HEK293 (cell line): ENCODE measurements around the gene ARMC5.

Experiments used
- CTCF ChIP-seq: fragments of 450-650 bp; formaldehyde crosslinking; IDR thresholded peaks from 2 replicates; pipeline ENCODE4 v1.5.1; 2016; ENCODE audit warnings: missing biosample characterization, missing genetic modification characterization
- HIC1 ChIP-seq: fragments of 450-650 bp; formaldehyde crosslinking; IDR thresholded peaks from 2 replicates; pipeline ENCODE4 v1.5.1; 2016; ENCODE audit warnings: missing biosample characterization, missing genetic modification characterization
- YY2 ChIP-seq: fragments of 450-650 bp; formaldehyde crosslinking; IDR thresholded peaks from 2 replicates; pipeline ENCODE4 v1.5.1; 2016; ENCODE audit warnings: missing biosample characterization, missing genetic modification characterization
- ZBTB21 ChIP-seq: fragments of 450-650 bp; formaldehyde crosslinking; IDR thresholded peaks from 2 replicates; pipeline ENCODE4 v1.5.1; 2017; ENCODE audit warnings: missing biosample characterization, missing genetic modification characterization
- ZBTB7A ChIP-seq: fragments of 450-650 bp; formaldehyde crosslinking; IDR thresholded peaks from 2 replicates; pipeline ENCODE4 v1.5.1; 2016; ENCODE audit warnings: low read depth, missing biosample characterization, missing genetic modification characterization
- ZNF140 ChIP-seq: fragments of 450-650 bp; formaldehyde crosslinking; IDR thresholded peaks from 2 replicates; pipeline ENCODE4 v1.5.1; 2016; ENCODE audit warnings: missing biosample characterization, missing genetic modification characterization
- ZNF26 ChIP-seq: fragments of 450-650 bp; formaldehyde crosslinking; IDR thresholded peaks from 2 replicates; pipeline ENCODE4 v1.5.1; 2016; ENCODE audit warnings: missing biosample characterization, missing genetic modification characterization
- ZNF335 ChIP-seq: fragments of 450-650 bp; formaldehyde crosslinking; conservative IDR thresholded peaks from 2 replicates; pipeline ENCODE4 v1.5.1; 2016; ENCODE audit warnings: missing biosample characterization, missing genetic modification characterization
- ZNF621 ChIP-seq: fragments of 450-650 bp; formaldehyde crosslinking; IDR thresholded peaks from 2 replicates; pipeline ENCODE4 v1.5.1; 2017; ENCODE audit warnings: missing biosample characterization, missing genetic modification characterization
- ZXDB ChIP-seq: fragments of 450-650 bp; formaldehyde crosslinking; IDR thresholded peaks from 2 replicates; pipeline ENCODE4 v1.5.1; 2016; ENCODE audit warnings: missing biosample characterization, missing genetic modification characterization

DNA sequence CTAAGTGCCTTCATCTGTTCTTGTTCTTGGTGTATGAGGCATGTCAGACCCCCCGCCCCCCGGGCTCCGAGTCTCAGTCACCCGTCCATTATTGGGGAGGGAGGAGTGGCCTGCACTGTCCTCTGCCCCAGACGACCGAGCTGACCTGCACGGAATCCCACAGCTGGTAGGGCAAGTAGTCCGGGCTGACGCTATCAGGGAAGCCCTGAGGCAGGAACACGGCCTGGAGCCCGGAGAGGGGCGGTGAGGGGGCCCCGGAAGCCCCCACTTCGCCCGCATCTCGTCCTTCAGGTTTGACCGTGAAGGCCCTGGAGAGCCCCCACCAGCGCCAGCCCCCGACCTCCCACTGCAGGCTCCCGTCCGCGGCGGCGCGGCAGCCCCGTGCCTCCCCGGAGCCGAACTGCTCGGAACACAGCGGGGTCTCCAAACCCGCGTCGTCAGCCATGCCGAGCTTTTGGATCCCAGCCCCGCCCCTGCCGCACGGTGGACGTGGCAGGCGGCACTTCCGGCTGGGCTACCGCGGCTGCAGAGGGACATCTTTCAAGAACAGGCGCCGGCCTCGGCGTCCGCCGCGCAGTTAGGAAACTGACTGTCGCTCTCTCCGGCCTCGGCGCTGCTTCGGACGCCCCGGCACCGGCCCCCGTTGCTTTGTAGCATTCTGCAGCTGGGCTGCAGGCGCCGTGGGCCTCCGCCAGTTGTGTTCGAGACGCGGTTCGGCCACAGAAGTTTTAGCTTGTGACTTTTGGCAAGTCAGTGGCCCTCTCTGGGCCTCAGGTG lies 48.8 kb downstream of the ARMC5 start, which contains the start of gene RUSF1:
- TF ChIP-seq ZBTB21 (tag by site-specific recombination) = peak; percentile 49; the same call in 1 of the 2 replicates
- no peak for TF ChIP-seq CTCF (tag by site-specific recombination)
- TF ChIP-seq ZXDB (tag by site-specific recombination) = peak; percentile 96
- no peak for TF ChIP-seq ZNF621 (tag by site-specific recombination)
- TF ChIP-seq ZBTB7A (tag by site-specific recombination) = no peak; the same call in 1 of the 2 replicates
- no peak; the same call in 1 of the 2 replicates for TF ChIP-seq HIC1 (tag by site-specific recombination)
- peak; percentile 66; the same call in 1 of the 2 replicates for TF ChIP-seq YY2 (tag by site-specific recombination)
- TF ChIP-seq ZNF26 (tag by site-specific recombination) = no peak
- TF ChIP-seq ZNF335 (tag by site-specific recombination) = peak; percentile 92
- TF ChIP-seq ZNF140 = no peak
